ENCODE measurements around the gene GNA12. TPM values are rescaled to one million over a fixed set of nuclear protein-coding genes. Genes with fewer than 3 reads are reported as not detected.

GNA12 gene, protein sequence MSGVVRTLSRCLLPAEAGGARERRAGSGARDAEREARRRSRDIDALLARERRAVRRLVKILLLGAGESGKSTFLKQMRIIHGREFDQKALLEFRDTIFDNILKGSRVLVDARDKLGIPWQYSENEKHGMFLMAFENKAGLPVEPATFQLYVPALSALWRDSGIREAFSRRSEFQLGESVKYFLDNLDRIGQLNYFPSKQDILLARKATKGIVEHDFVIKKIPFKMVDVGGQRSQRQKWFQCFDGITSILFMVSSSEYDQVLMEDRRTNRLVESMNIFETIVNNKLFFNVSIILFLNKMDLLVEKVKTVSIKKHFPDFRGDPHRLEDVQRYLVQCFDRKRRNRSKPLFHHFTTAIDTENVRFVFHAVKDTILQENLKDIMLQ
- total RNA-seq (2014; rRNA removed; shearing (Covaris generic)) = 16.4 and 22.4 TPM in 2 replicates

GRCh38 chr7:2844153-2845033 is at the start of gene GNA12:
GNA12 (minus strand) TSS chr7:2844308; CDS start chr7:2844161, 147 bp downstream.
- DNase-seq (ENCODE audit: low spot score) = peak; percentile 99

GRCh38 chr7:2893411-2893861 is 49.3 kb upstream of the GNA12 start:
- DNase-seq (ENCODE audit: low spot score) = peak; percentile 22

- DNase-seq (ENCODE audit: low spot score) = no peak
These were observed 48.4 kb upstream of the GNA12 start for GRCh38 chr7:2892549-2892948.

DNA sequence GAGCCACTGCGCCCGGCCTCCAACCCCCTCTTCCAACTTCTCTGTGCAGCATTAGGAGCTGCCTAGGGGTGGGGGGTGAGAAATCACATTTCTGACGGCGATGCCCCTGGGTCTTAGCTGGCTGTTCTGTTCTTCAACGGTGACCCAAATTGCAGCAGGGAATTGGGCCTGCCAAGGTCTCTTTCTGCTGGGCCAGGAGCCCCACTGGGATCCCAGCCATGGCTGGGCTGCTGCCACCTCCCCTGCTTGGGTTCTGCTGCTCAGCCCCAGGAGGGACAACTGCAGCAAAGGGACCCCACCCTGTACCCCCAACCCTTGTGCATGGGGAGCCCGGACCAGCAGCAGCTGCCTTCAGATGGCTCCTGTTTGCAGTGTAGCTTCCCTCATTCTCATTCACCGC is 43.7 kb upstream of the GNA12 start:
- DNase-seq (ENCODE audit: low spot score) = no peak

GRCh38 chr7:2886900-2887299 is 42.8 kb upstream of the GNA12 start:
- peak; percentile 75 for DNase-seq (ENCODE audit: low spot score)

GRCh38 chr7:2886391-2886790 is 42.3 kb upstream of the GNA12 start:
- DNase-seq (ENCODE audit: low spot score) = no peak

GRCh38 chr7:2884161-2884560 is 40.1 kb upstream of the GNA12 start:
- no peak for DNase-seq (ENCODE audit: low spot score)

DNA sequence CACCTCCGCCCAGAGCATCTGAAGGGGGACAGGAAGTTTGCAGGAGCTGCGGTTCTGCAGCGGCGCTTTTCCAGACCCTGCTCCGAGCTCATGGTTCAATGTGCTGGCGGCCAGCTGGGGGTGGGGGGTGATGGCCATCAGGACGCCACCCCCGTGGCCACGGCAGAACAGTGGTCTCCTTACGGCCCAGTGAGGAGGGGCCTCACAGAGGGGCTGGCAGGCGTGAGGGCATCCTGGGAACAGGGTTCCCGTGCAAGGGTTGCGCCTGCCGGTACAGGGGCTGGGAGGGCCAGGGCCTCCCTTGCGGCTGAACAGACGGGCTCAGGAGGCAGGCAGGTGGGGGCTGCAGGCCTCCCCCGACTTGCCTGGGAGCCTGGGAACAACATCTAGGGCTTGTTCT is 39.0 kb upstream of the GNA12 start:
- DNase-seq (ENCODE audit: low spot score) = no peak

GRCh38 chr7:2882111-2882510 is 38.0 kb upstream of the GNA12 start:
- DNase-seq (ENCODE audit: low spot score) = no peak

DNA sequence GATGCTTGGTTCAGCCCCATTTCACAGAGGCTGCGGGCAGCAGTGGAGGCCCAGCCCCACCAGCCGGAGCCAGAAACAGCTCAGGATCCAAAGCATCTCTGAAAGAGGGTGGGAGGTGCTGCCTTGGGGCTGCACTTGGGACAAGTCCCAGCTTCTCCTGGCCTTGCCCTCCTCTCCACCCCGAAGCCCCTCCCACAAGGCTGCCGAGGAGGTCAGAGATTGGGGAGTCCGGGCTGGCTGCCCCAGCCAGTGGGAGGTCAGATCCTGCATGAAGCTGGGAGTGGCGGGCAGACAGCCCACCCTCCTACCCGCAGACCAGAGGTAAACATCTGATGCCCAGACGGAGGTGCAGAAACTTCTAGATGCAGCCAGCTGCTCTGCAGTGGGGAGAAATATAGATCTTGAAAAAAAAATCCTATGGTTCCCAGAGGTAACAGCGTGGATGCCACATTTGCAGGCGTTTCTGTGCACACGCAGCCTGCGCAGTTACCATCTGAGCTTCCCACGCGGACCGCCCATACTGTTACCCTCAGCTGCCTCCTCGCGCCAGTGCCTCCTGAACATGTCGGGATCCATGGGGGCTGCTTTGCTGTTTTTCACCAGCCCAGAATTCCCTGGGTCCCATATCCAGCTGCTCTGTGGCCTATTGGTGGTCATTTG is 36.9 kb upstream of the GNA12 start:
- DNase-seq (ENCODE audit: low spot score) = no peak

- no peak for DNase-seq (ENCODE audit: low spot score)
These were observed 35.9 kb upstream of the GNA12 start for GRCh38 chr7:2880051-2880450.

DNA sequence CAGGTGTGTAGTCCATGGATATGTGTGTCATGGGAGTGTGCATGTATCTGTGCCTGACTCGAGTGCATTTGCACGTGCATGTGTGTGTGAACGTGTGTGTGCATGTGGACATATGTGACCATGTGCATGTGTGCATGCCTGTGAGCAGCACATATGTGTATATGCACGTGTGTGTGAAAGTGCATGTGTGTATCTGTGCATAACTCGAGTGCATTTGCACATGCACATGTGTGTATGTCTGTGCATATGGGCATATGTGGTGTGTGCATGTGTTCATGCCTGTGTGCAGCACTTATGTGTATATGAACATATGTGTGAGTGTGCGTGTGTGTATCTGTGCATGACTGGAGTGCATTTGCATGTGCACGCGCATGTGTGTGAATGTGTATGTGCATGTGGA is 35.2 kb upstream of the GNA12 start:
- no peak for DNase-seq (ENCODE audit: low spot score)

GRCh38 chr7:2878306-2878705 is 34.2 kb upstream of the GNA12 start:
- no peak for DNase-seq (ENCODE audit: low spot score)

- peak; percentile 98 for DNase-seq (ENCODE audit: low spot score)
These were observed 32.1 kb upstream of the GNA12 start for GRCh38 chr7:2876031-2876731.

- peak; percentile 97 for DNase-seq (ENCODE audit: low spot score)
These were observed 29.8 kb upstream of the GNA12 start for GRCh38 chr7:2873686-2874551.

DNA sequence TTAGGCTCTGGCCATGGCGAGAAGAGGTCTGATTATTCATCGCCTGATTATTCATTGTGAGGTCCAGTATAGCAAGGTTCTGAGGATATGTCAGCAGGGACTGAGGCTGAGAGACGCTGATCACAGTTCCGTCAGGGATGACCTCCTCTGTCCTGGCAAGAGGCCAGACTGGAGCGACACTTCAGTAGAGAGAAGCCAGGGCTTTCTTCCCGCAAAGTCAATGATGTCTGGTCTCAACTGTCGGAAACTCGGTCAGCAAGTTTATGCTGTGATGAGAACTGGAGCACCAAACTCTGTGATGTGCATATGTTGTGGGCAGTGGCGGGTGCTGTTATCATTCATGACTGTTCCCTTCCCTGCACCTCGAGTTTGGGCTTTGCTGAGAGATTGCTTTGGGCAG is 29.0 kb upstream of the GNA12 start:
- DNase-seq (ENCODE audit: low spot score) = peak; percentile 26

DNA sequence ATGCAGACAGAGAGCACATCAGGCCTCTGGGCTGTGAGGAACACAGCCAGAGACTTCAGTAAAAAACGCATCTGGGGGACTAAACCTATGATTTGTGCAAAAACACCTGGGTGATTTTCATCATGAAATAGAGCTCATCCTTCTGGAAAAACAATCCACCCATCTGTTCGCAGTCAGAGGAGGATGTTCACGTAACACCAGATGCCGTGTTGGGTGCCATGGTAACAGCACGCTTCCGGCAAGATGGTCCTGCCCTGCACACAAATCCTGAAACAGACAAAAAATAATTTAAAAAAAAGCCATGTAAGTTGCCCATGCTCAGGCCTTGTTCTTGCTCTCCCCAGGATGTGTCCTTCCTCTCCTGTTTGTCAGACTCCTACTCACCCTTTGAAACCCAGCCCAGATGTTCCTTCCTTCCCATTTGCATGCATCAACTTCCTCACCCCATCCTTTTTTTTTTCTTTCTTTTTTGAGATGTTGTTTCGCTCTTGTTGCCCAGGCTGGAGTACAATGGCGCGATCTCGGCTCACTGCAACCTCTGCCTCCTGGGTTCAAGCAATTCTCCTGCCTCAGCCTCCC is 28.3 kb upstream of the GNA12 start:
- DNase-seq (ENCODE audit: low spot score) = no peak

GRCh38 chr7:2870471-2870931 is 26.4 kb upstream of the GNA12 start:
- peak; percentile 92 for DNase-seq (ENCODE audit: low spot score)

DNA sequence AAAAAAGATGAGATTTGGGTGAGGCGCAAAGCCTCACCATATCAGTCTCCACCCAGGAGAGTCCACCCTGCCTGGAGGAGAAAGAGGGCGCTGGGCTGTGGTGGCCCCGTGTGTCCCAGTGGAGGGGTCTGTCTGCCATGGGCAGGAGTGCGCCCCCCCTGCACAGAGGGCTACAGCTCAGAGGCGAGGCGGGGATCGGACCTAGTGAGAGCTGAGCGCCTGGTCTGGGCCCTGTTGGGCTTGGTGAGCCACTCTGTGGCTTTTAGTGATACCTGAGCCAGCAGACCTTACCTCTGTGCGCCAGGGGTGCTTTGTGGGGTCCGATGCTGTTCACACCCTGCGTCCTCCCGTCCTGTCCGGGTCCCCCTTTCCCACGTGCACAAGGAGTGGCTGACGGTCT is 25.9 kb upstream of the GNA12 start:
- no peak for DNase-seq (ENCODE audit: low spot score)

- DNase-seq (ENCODE audit: low spot score) = no peak
These were observed 22.5 kb upstream of the GNA12 start for GRCh38 chr7:2866601-2867000.
